ENCODE measurements around the gene PIK3R5. TPM values are rescaled to one million over a fixed set of nuclear protein-coding genes. Genes with fewer than 3 reads are reported as not detected.

The PIK3R5 gene
- polyA plus RNA-seq, 3 donors: 32.1 to 127 (median 47.5) TPM

- peaks cover 22% of the 10 kb centered on the region for H3K79me2 ChIP-seq (ENCODE audit: insufficient read depth, low read length)
- H3K4me3 ChIP-seq (replicated peaks in 1 of 3; ENCODE audit: low read depth in 2 of 3, low read length in 3 of 3): no peak overlapping the region
- peaks cover 57 to 64% of the 10 kb centered on the region in 2 donors for H3K4me1 ChIP-seq (ENCODE audit: control insufficient read depth in 1 of 2, insufficient read depth in 2 of 2, low read length in 2 of 2)
- no peak for DNase-seq
- H3K36me3 ChIP-seq (replicated peaks in 1 of 2; ENCODE audit: control insufficient read depth in 1 of 2, insufficient read depth in 2 of 2, low read length in 2 of 2): no peaks in the 10 kb centered on the region
- no peaks in the 10 kb centered on the region for H3K27me3 ChIP-seq (ENCODE audit: control insufficient read depth in 2 of 2, insufficient read depth in 2 of 2, low read length in 2 of 2)
- 95% methylated on average over 5 of the region's 13 CpGs for WGBS (ENCODE audit: insufficient coverage)
- no peak overlapping the region for H3K27ac Mint-ChIP-seq
- no peak for TF ChIP-seq CTCF (IDR thresholded peaks at IDR 0.05)
- no peak overlapping the region for H3K4me3 Mint-ChIP-seq
- H3K27me3 Mint-ChIP-seq (ENCODE audit: low read depth in 3 of 3): peaks cover 0 to 3% (median 0%) of the 10 kb centered on the region in 3 donors
- intact Hi-C loops (cut with micrococcal nuclease): no loop called here
- no peaks in the 10 kb centered on the region for H4K20me1 ChIP-seq (ENCODE audit: insufficient read depth, low read length)
- no peak overlapping the region for H3K4me2 ChIP-seq (replicated peaks; ENCODE audit: extremely low read depth, low read length, poor library complexity, severe bottlenecking)
- no peak overlapping the region for H3K9ac ChIP-seq (ENCODE audit: insufficient read depth, low read length, poor library complexity, severe bottlenecking)
- H2AFZ ChIP-seq (ENCODE audit: insufficient read depth, low read depth, low read length, poor library complexity, severe bottlenecking): no peak overlapping the region
- peaks cover 63% of the 10 kb centered on the region for H3K4me1 Mint-ChIP-seq
- no peaks in the 10 kb centered on the region for H3K9me3 Mint-ChIP-seq
- H3K36me3 Mint-ChIP-seq: peaks cover 2 to 4% of the 10 kb centered on the region in 2 donors
- H3K9me3 ChIP-seq (replicated peaks in 1 of 2; ENCODE audit: control insufficient read depth in 1 of 2, insufficient read depth in 1 of 2, low read length in 2 of 2): no peaks in the 10 kb centered on the region
- H3K27ac ChIP-seq (ENCODE audit: low read depth in 1 of 2, low read length in 2 of 2): no peak overlapping the region
Measured at GRCh38 chr17:8870406-8871040, 95.0 kb downstream of the PIK3R5 start.

- Histone ChIP-seq H3K36me3 (replicated peaks in 1 of 2; ENCODE audit: control insufficient read depth in 1 of 2, insufficient read depth in 2 of 2, low read length in 2 of 2) (no peaks in the 10 kb centered on the region), H3K4me2 (replicated peaks; ENCODE audit: extremely low read depth, low read length, poor library complexity, severe bottlenecking) (no peak overlapping the region), H3K27me3 (ENCODE audit: control insufficient read depth in 2 of 2, insufficient read depth in 2 of 2, low read length in 2 of 2) (no peaks in the 10 kb centered on the region), H2AFZ (ENCODE audit: insufficient read depth, low read depth, low read length, poor library complexity, severe bottlenecking) (no peak overlapping the region), H3K4me3 (replicated peaks in 1 of 3; ENCODE audit: low read depth in 2 of 3, low read length in 3 of 3) (no peak overlapping the region), H3K9ac (ENCODE audit: insufficient read depth, low read length, poor library complexity, severe bottlenecking) (no peak overlapping the region), H3K9me3 (replicated peaks in 1 of 2; ENCODE audit: control insufficient read depth in 1 of 2, insufficient read depth in 1 of 2, low read length in 2 of 2) (no peaks in the 10 kb centered on the region), H3K27ac (ENCODE audit: low read depth in 1 of 2, low read length in 2 of 2) (no peak overlapping the region), H3K4me1 (ENCODE audit: control insufficient read depth in 1 of 2, insufficient read depth in 2 of 2, low read length in 2 of 2) (peaks cover 60 to 71% of the 10 kb centered on the region in 2 donors), H4K20me1 (ENCODE audit: insufficient read depth, low read length) (peaks cover 4% of the 10 kb centered on the region), H3K79me2 (ENCODE audit: insufficient read depth, low read length) (peaks cover 34% of the 10 kb centered on the region)
- H3K4me3 Mint-ChIP-seq: no peak overlapping the region
- intact Hi-C loops (cut with micrococcal nuclease): no loop called here
- no peak for DNase-seq
- H3K4me1 Mint-ChIP-seq: peaks cover 71% of the 10 kb centered on the region
- no peaks in the 10 kb centered on the region for H3K9me3 Mint-ChIP-seq
- H3K27me3 Mint-ChIP-seq (ENCODE audit: low read depth in 3 of 3): peaks cover 0 to 3% (median 0%) of the 10 kb centered on the region in 3 donors
- H3K36me3 Mint-ChIP-seq: peaks cover 7 to 14% of the 10 kb centered on the region in 2 donors
- H3K27ac Mint-ChIP-seq: peak overlapping the region in 1 of 7 donors; percentile 85
- WGBS (ENCODE audit: insufficient coverage): 92% methylated on average over 5 of the region's 11 CpGs
- TF ChIP-seq CTCF (IDR thresholded peaks at IDR 0.05): no peak
Measured at GRCh38 chr17:8869114-8869815, 96.2 kb downstream of the PIK3R5 start.
